A549 (cell line): ENCODE data around the gene FBXL13. TPM values are rescaled to one million over a fixed set of nuclear protein-coding genes. Genes with fewer than 3 reads are reported as not detected.
"Not testable (repeated sequence)": the region's sequence is repeated elsewhere in the genome, so short reads cannot be mapped to it uniquely, and the experiment has no call there.

ENCODE experiments used
- ATAC-seq, 2 experiments: fragments of 200-7000 bp in 1 of 2; fragments of >200 bp in 1 of 2; cut with Nextera tagmentation in 1 of 2; cut with Tn5 transposase in 1 of 2; 3 replicates each; pipeline versions ENCODE4 v1.8.0 to v1.9.1; 2018 to 2020; ENCODE audit warnings: mild to moderate bottlenecking in 1 of 2, moderate library complexity in 1 of 2
- CTCF ChIA-PET: fragments of 300-600 bp; sonication (Branson Sonifier 250); formaldehyde crosslinking; extraction: SDS; loops from one replicate; lab custom pipeline; 2021; ENCODE audit warnings: antibody characterized with exemption, inconsistent platforms; lab: Yijun Ruan, JAX
- POLR2A ChIA-PET: fragments of 350-600 bp; formaldehyde crosslinking; extraction: SDS; loops from one replicate; lab custom pipeline; 2021; ENCODE audit warnings: antibody characterized with exemption, inconsistent platforms; lab: Yijun Ruan, JAX
- DNase-seq, 2 experiments: peaks; one replicate each; pipeline versions ENCODE4 v3.0.0 to v3.0.0-alpha.2; 2011 to 2016; ENCODE audit warnings: low read depth in 1 of 2, low spot score in 1 of 2
- FAIRE-seq: peaks from 2 replicates; lab custom pipeline; 2011; peaks lifted over from hg19 to GRCh38; lab: Jason Lieb, UNC
- H3K27ac ChIP-seq, 2 experiments: fragments of >200 bp; sonication (Bioruptor Twin); formaldehyde crosslinking; 3 replicates each; pipeline ENCODE4 v1.5.1; 2016 to 2017
- H3K4me1 ChIP-seq: fragments of >200 bp; sonication (Bioruptor Twin); formaldehyde crosslinking; 3 replicates; pipeline ENCODE4 v1.6.1; 2016
- H3K4me2 ChIP-seq: fragments of >200 bp; sonication (Bioruptor Twin); formaldehyde crosslinking; 3 replicates; pipeline ENCODE4 v1.6.1; 2016
- H3K4me3 ChIP-seq: fragments of >200 bp; sonication (Bioruptor Twin); formaldehyde crosslinking; 3 replicates; pipeline ENCODE4 v1.5.1; 2016
- H3K9me3 ChIP-seq: fragments of >200 bp; sonication (Bioruptor Twin); formaldehyde crosslinking; 3 replicates; pipeline ENCODE4 v1.6.1; 2016
- ATOH8 ChIP-seq: fragments of 250-450 bp; sonication (Bioruptor Pico); IDR thresholded peaks from 2 replicates; pipeline ENCODE4 v1.5.0; 2020; ENCODE audit warnings: low read depth, mild to moderate bottlenecking, moderate library complexity
- CEBPB ChIP-seq, 2 experiments: fragments of >200 bp in 1 of 2; sonication (Bioruptor Twin) in 1 of 2; formaldehyde crosslinking in 1 of 2; IDR thresholded peaks; 2 replicates each; pipeline ENCODE4 v1.6.1; 2012 to 2016
- EHF ChIP-seq: fragments of 250-450 bp; sonication (Bioruptor Pico); IDR thresholded peaks from 2 replicates; pipeline ENCODE4 v1.5.0; 2020; ENCODE audit warnings: mild to moderate bottlenecking
- FOXS1 ChIP-seq: fragments of 250-450 bp; sonication (Bioruptor Pico); IDR thresholded peaks from 2 replicates; pipeline ENCODE4 v1.5.0; 2020; ENCODE audit warnings: mild to moderate bottlenecking, moderate library complexity
- HEYL ChIP-seq: fragments of 250-450 bp; sonication (Bioruptor Pico); IDR thresholded peaks from 2 replicates; pipeline ENCODE4 v1.8.0; 2021; ENCODE audit warnings: mild to moderate bottlenecking, moderate library complexity
- HOXA7 ChIP-seq: fragments of 250-450 bp; sonication (Bioruptor Pico); IDR thresholded peaks from 2 replicates; pipeline ENCODE4 v1.5.0; 2020; ENCODE audit warnings: mild to moderate bottlenecking, moderate library complexity
- HOXB5 ChIP-seq: fragments of 250-450 bp; sonication (Bioruptor Pico); IDR thresholded peaks from 2 replicates; pipeline ENCODE4 v1.5.0; 2020; ENCODE audit warnings: mild to moderate bottlenecking, moderate library complexity
- MAFK ChIP-seq: fragments of 450-650 bp; IDR thresholded peaks from 2 replicates; pipeline ENCODE4 v1.6.1; 2014; ENCODE audit not compliant: partially characterized antibody
- MAZ ChIP-seq: fragments of 150-350 bp; IDR thresholded peaks from 2 replicates; pipeline ENCODE4 v1.6.1; 2014; ENCODE audit warnings: antibody characterized with exemption, low read depth, low read length, borderline replicate concordance
- NFE2L2 ChIP-seq: fragments of 150-350 bp; conservative IDR thresholded peaks from 2 replicates; pipeline ENCODE4 v1.6.1; 2014; ENCODE audit warnings: low read length
- PBX3 ChIP-seq: IDR thresholded peaks from 2 replicates; pipeline ENCODE4 v1.6.1; 2012
- RFX5 ChIP-seq: fragments of 450-650 bp; IDR thresholded peaks from 2 replicates; pipeline ENCODE4 v1.7.1; 2014; ENCODE audit warnings: antibody characterized with exemption, mild to moderate bottlenecking, moderate library complexity
- TP53 ChIP-seq: fragments of 250-450 bp; sonication (Bioruptor Pico); IDR thresholded peaks from 2 replicates; pipeline ENCODE4 v1.5.0; 2021; ENCODE audit warnings: mild to moderate bottlenecking, moderate library complexity
- USF2 ChIP-seq: fragments of 450-650 bp; IDR thresholded peaks from 2 replicates; pipeline ENCODE4 v1.6.1; 2014; ENCODE audit warnings: antibody characterized with exemption
- ZC3H11A ChIP-seq: fragments of 450-650 bp; IDR thresholded peaks from 2 replicates; pipeline ENCODE4 v1.6.1; 2014; ENCODE audit warnings: antibody characterized with exemption, mild to moderate bottlenecking
- ZSCAN20 ChIP-seq: fragments of 250-450 bp; sonication (Bioruptor Pico); IDR thresholded peaks from 2 replicates; pipeline ENCODE4 v1.8.0; 2022; ENCODE audit warnings: mild to moderate bottlenecking, moderate library complexity
- WGBS: methylation state at CpG from one replicate; pipeline ENCODE4 v1.1.6; 2017; ENCODE audit errors: missing lambda C conversion rate; 5-methylcytosine and 5-hydroxymethylcytosine counted together
- polyA plus RNA-seq, 4 experiments: library from polyadenylated mRNA; depleted of rRNA in 3 of 4; stranded (reverse); fragments of >200 nt; fragmentation: RNase III in 1 of 4; extraction: RNeasy Plus Mini Kit Qiagen cat#74134 plus additional on column Dnase treatment in 1 of 4; gene quantifications; 2 replicates in 3 of 4; 3 replicates in 1 of 4; pipeline ENCODE4 v1.2.3, GENCODE V29; 2011 to 2017

Gene FBXL13
- polyA plus RNA-seq, 2 of the 4 experiments (the other 2 are of a cell fraction): 0.45 to 0.70 TPM

GRCh38 chr7:102813191-102814024 is 261.2 kb downstream of the FBXL13 start:
- FAIRE-seq (no peak), DNase-seq (no peak), ATAC-seq (no peak)
- H3K9me3 ChIP-seq: no peaks in the 10 kb centered on the region
- H3K4me3 ChIP-seq: no peak overlapping the region
- H3K4me2 ChIP-seq: no peak overlapping the region
- TF ChIP-seq RFX5: no peak
- TF ChIP-seq EHF (CRISPR knock-in tag): no peak
- TF ChIP-seq MAZ: no peak
- TF ChIP-seq USF2: no peak
- TF ChIP-seq ZC3H11A: no peak
- TF ChIP-seq HOXA7: no peak
- no peak for TF ChIP-seq HEYL (CRISPR knock-in tag)
- TF ChIP-seq CEBPB (IDR thresholded peaks at IDR 0.05): no peak
- TF ChIP-seq ATOH8 (CRISPR knock-in tag): no peak
- no peak for TF ChIP-seq HOXB5 (CRISPR knock-in tag)
- no peak for TF ChIP-seq NFE2L2
- peaks cover 3% of the 10 kb centered on the region; the same call in 1 of the 3 replicates for H3K4me1 ChIP-seq
- POLR2A ChIA-PET: no interaction called here
- H3K27ac ChIP-seq: no peak overlapping the region
- 72% methylated on average over 2 of the region's 2 CpGs for WGBS
- CTCF ChIA-PET: interaction anchor here (1.1 kb wide), 1 partner anchor 13 kb away, joined by 3 read pairs; no protein-coding TSS in a partner anchor

- no peak for FAIRE-seq
- Histone ChIP-seq H3K4me2 (no peak overlapping the region), H3K4me1 (peaks cover 3% of the 10 kb centered on the region; the same call in 1 of the 3 replicates), H3K9me3 (no peaks in the 10 kb centered on the region), H3K27ac (no peak overlapping the region), H3K4me3 (no peak overlapping the region)
- no peak for DNase-seq
- ChIA-PET CTCF (interaction anchor here (1.0 to 1.6 kb wide), 2 partner anchors 30 to 250 kb away, joined by 3 to 6 read pairs; no protein-coding TSS in a partner anchor), POLR2A (no interaction called here)
- 67% methylated on average over 8 of the region's 8 CpGs for WGBS
- TF ChIP-seq MAFK: peak; percentile 92
- no peak for TF ChIP-seq NFE2L2
- no peak for ATAC-seq
Measured at GRCh38 chr7:102811942-102812678, 262.5 kb downstream of the FBXL13 start.

GRCh38 chr7:102810916-102811315 is 263.7 kb downstream of the FBXL13 start:
- TF ChIP-seq PBX3: no peak
- TF ChIP-seq TP53: no peak
- TF ChIP-seq, all 56 proteins: peak for 0
- FAIRE-seq (no peak), DNase-seq (no peak), ATAC-seq (no peak)
- no peak overlapping the region for H3K4me3 ChIP-seq
- POLR2A ChIA-PET: no interaction called here
- H3K4me2 ChIP-seq: no peak overlapping the region
- CTCF ChIA-PET: interaction anchor here (1.6 to 2.0 kb wide), 2 partner anchors 9 to 251 kb away, joined by 5 to 6 read pairs; no protein-coding TSS in a partner anchor
- no peaks in the 10 kb centered on the region for H3K9me3 ChIP-seq
- H3K4me1 ChIP-seq: peaks cover 3% of the 10 kb centered on the region; the same call in 1 of the 3 replicates
- H3K27ac ChIP-seq: no peak overlapping the region

- Histone ChIP-seq H3K4me2 (no peak overlapping the region), H3K9me3 (no peaks in the 10 kb centered on the region; the same call in 2 of the 3 replicates), H3K4me1 (no peaks in the 10 kb centered on the region), H3K4me3 (no peak overlapping the region), H3K27ac (no peak overlapping the region)
- DNase-seq (no peak), ATAC-seq (no peak), FAIRE-seq (no peak)
- no peak for TF ChIP-seq ZSCAN20 (CRISPR knock-in tag)
- TF ChIP-seq HOXB5 (CRISPR knock-in tag): no peak
- no peak for TF ChIP-seq FOXS1 (CRISPR knock-in tag)
- ChIA-PET CTCF (interaction anchor here (1.0 kb wide), 1 partner anchor 256 kb away, joined by 4 read pairs; no protein-coding TSS in a partner anchor), POLR2A (no interaction called here)
- 83% methylated on average over 7 of the region's 7 CpGs for WGBS
Measured at GRCh38 chr7:102806613-102807012, 268.0 kb downstream of the FBXL13 start.

- H3K4me1 ChIP-seq, CTCF ChIA-PET, H3K9me3 ChIP-seq, FAIRE-seq, H3K4me2 ChIP-seq, H3K4me3 ChIP-seq, H3K27ac ChIP-seq, DNase-seq, POLR2A ChIA-PET, ATAC-seq: not testable (repeated sequence)
- 94% methylated on average over 3 of the region's 6 CpGs for WGBS
Measured at GRCh38 chr7:102795987-102796595, 278.5 kb downstream of the FBXL13 start.

- CTCF ChIA-PET: interaction anchor here (0.6 kb wide), 1 partner anchor 260 kb away, joined by 4 read pairs; no protein-coding TSS in a partner anchor
- DNase-seq, ATAC-seq, H3K4me1 ChIP-seq, H3K27ac ChIP-seq, H3K4me2 ChIP-seq, H3K4me3 ChIP-seq, H3K9me3 ChIP-seq, FAIRE-seq, POLR2A ChIA-PET: not testable (repeated sequence)
- WGBS: 87% methylated on average over 1 of the region's 1 CpG
Measured at GRCh38 chr7:102794567-102794966, 280.0 kb downstream of the FBXL13 start.
